IPS DF 19.7 (cell line): ENCODE data around the gene PSD2.

Experiments used
- DNase-seq: peaks from one replicate; pipeline ENCODE4 v3.0.0-alpha.2; 2013; ENCODE audit warnings: low read depth, low spot score

PSD2 gene

GRCh38 chr5:139795074-139796001 lies at the start of gene PSD2:
TSS of gene PSD2 (plus strand) at chr5:139795808. CDS start at chr5:139809441, 13,633 bp downstream.
- no peak for DNase-seq

- no peak for DNase-seq
Measured at GRCh38 chr5:139746691-139747582, 48.7 kb upstream of the PSD2 start.

- no peak for DNase-seq
Measured at GRCh38 chr5:139747583-139748504, 47.8 kb upstream of the PSD2 start.

GRCh38 chr5:139748505-139748826 lies 47.1 kb upstream of the PSD2 start:
- DNase-seq, result no peak

- DNase-seq, result no peak
Measured at GRCh38 chr5:139749242-139749641, 46.4 kb upstream of the PSD2 start.

GRCh38 chr5:139751236-139751635 lies 44.4 kb upstream of the PSD2 start:
- DNase-seq, result no peak

DNA sequence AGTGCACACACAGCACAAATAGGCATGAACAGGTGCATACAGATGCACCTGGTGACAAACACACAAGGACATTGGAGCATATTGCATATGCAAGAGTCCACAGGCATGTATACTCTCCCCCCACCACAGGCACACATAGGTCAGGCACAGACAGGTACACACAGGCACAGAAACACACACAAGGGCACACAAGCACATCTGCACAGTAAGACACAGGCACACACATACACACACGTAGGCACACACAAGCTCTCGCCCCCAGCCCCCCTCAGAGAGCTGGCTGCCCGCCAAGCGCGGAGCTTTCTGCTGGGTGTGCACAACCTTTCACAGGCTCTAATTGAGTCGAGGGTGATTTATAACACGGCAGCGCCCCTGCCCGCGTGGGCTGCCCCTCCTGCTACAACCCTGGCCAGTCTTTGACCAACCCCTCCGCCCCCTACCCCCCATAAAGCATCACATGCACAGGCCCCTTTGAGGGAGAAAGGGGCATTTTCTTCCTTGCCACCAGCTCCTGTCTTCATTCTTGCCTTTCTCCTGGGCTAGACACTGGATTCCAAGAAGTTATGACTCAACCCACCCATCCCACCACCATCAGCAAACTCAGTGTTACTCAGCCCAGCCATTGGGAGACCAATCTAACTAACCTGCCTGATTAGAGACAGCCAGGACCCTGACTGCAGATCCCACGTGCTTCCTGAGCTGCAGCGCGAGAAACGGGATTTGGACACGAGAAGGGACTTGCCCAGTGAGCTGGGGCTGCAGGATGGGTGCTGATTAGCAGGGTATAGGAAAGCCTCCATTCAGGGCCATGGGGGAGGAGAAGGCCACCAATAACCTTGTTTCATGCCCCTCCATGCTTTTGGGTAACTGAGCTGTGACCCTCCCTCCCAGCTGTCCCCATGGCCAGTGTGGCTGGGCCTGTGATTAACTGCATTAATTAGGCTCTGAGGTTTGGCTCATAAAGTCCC lies 42.8 kb upstream of the PSD2 start:
- no peak for DNase-seq

- DNase-seq, result no peak
Measured at GRCh38 chr5:139755892-139756671, 39.5 kb upstream of the PSD2 start.

DNA sequence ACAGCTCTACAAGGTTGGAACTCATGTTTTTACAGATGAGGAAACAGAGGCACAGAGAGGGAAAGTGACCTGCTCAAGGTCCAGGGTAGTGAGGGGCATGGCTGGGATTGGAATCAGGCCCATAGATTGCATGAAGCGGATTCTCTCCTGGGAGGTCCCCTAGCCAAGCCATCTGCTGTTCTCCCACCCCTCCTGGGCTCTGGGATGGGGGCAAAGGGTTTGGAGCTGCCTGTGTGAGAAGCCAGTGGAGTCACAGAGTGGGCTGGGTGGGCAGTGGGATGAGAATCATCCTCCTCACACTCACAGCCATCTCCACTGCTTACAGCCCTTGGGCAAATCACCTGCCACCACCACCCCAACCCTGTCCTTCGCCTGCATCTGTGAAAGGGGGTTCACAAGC lies 38.6 kb upstream of the PSD2 start:
- no peak for DNase-seq

DNA sequence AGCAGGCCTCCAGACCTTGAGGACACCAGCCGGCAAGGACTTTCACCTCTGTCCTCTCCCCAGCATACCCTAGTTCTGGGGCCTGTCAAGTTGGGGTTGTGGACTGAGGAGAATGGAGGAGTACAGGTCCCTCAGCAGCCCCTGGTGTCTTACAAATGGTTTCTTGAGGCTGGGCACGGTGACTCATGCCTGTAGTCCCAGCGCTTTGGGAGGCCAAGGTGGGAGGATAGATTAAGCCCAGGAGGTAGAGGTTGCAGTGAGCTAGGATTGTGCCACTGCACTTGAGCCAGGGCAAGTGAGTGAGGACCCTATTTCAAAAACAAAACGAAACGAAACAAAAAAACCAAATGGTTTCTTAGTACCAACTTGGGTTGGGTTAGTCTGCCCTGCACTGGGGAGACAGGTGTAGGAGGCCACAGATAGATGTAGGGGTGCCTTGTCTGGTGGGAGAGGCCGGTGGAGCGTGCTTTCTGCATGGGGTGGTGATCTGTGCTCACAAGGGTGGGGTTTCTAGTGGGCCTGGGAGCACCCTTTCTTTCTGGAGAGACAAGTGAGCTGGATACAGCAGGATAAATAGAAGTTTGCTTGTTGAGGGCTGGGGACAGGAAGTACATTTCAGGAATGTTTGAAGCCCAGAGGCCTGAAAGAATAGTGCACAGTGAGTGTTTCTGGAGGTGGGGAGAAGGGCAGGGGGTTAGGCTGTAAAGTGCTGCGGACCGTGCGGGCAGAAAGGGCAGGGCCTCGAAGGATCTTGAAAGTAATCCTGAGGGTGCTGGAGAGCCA lies 37.7 kb upstream of the PSD2 start:
- no peak for DNase-seq

GRCh38 chr5:139758510-139759075 lies 37.0 kb upstream of the PSD2 start:
- no peak for DNase-seq

- no peak for DNase-seq
Measured at GRCh38 chr5:139759219-139759721, 36.3 kb upstream of the PSD2 start.

DNA sequence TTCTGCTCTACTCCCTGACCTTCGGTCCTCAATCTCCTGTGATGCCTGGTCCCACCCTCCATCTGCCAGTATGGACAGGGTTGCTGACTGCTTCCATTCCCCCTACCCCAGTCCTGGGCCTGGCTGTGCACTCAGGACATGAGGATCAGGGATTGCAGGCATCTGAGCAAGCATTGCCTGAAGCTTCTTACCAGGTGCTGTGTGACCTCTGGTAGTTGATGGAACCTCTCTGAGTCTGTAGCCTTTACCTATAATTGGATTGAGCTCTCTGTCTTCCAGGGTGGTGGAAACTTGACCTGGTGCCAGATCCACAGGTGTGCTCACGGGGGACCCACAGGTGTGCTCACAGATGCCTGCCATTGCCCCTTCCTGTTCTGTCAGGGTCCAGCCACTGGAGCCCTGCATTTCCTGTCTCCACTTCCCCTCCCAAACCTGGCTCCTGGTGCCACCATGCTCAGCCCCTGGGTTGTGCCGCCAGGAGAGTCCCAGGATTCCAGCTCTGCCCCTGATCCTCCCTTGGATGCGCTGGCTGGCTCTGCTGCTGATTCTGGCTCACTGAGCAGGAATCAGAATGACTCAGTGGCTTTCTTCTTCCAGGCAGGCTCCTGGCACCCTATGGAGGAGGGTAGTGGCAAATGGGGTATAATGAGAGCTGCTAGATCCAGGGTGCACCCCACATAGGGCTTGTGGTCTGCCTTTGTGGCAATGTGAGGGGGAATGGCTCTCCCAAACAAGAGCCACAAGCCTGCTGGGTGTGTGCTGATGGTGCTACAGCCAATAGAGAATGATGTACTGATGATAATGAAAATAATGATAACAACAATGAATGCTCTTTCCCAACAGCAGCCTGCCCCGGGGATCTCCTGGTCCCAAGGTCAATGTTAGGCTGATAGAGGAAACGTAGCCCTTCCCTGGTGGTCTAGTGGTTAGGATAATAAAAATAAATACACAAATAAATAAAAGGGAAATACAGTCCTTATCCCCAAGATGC lies 35.2 kb upstream of the PSD2 start:
- DNase-seq, result no peak

- DNase-seq, result no peak
Measured at GRCh38 chr5:139761057-139761450, 34.6 kb upstream of the PSD2 start.

DNA sequence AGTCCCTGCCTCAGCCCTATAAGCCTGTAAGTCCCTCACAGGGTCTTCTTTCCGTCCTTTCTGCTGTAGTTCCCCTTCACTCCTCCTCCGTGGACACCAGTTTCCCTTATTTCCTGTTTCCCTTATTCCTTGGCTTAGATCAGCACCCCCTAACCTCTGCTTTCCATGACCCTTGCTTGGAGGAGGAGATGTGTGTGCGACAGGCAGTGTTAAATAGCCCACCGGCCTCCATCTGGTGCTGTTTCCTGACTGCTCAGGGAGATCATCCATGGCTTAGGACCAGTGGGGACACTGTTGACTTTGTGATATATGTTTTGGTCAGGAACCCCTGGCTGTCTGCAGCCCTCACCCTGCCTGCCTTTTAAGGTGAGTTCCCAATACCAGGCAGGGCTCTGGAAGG lies 34.1 kb upstream of the PSD2 start:
- no peak for DNase-seq

DNA sequence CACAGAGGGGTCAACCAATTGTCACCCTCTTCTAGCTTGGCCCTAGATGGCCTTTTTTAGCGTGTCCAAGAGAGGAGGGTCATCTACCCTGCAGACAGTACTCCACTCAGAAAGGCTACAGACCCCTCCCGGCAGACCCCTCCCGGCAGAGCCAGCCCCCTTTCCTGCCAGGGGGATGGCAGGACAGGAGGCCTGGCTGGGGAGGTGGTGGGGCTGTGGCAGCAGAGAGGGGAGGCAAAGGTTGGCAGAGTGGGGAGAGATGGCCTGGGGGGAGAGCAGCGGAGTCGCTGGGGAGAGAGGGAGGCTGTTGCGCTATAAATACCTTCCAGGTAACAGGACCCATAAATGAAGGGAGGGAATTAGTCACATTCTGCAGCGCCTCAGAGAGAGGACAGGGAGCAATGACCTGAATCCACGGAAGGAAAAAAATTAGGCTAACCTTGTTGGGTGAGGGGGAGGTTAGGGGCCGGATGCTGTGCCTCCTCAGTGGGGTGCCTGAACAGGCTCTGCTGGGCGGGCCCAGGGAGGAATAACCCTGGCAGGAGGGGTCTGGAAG lies 32.9 kb upstream of the PSD2 start:
- no peak for DNase-seq
